PC-3 (cell line): ENCODE results near the gene FGF13. TPM values are rescaled to one million over a fixed set of nuclear protein-coding genes. Genes with fewer than 3 reads are reported as not detected.
A peak's percentile ranks its signal among the peaks of the same experiment; 100 is the strongest.

Experiments
- ATAC-seq: fragments of 200-7000 bp; cut with Tn5 transposase; 2 replicates; pipeline ENCODE4 v1.9.1; 2020; ENCODE audit warnings: mild to moderate bottlenecking, moderate library complexity
- BruUV-seq: library from RNA; stranded (reverse); fragments of 400-500 nt; replicated peaks from 2 replicates; lab custom pipeline; 2021; lab: Mats Ljungman, UMichigan
- CTCF ChIA-PET: fragments of 300-600 bp; sonication (Branson Sonifier 250); formaldehyde crosslinking; loops from one replicate; lab custom pipeline; 2022; ENCODE audit warnings: antibody characterized with exemption; lab: Charles Lee
- POLR2A ChIA-PET: fragments of 300-600 bp; sonication (Branson Sonifier 250); formaldehyde crosslinking; loops from one replicate; lab custom pipeline; 2022; ENCODE audit warnings: antibody characterized with exemption; ENCODE audit not compliant: unreplicated experiment; lab: Charles Lee
- DNase-seq: peaks from one replicate; pipeline ENCODE4 v3.0.0-alpha.2; 2015
- H2AFZ ChIP-seq: fragments of 300-600 bp; sonication (generic); 2 replicates; pipeline ENCODE4 v1.6.0; 2016; ENCODE audit warnings: antibody characterized with exemption, low read length
- H3F3A ChIP-seq: fragments of 300-600 bp; sonication (generic); one replicate; pipeline ENCODE4 v1.6.0; 2017; ENCODE audit warnings: antibody characterized with exemption, low read length, control low read depth, mild to moderate bottlenecking; ENCODE audit not compliant: unreplicated experiment
- H3K27ac ChIP-seq: fragments of 300-600 bp; sonication (generic); 2 replicates; pipeline ENCODE4 v1.5.1; 2016; ENCODE audit warnings: mild to moderate bottlenecking, low read length
- H3K27me3 ChIP-seq: fragments of 300-600 bp; sonication (generic); 2 replicates; pipeline ENCODE4 v1.6.1; 2016; ENCODE audit warnings: low read length, mixed read lengths
- H3K36me3 ChIP-seq: fragments of 300-600 bp; sonication (generic); 2 replicates; pipeline ENCODE4 v1.6.1; 2016; ENCODE audit warnings: low read depth, mixed run types, low read length, mixed read lengths
- H3K4me1 ChIP-seq: fragments of 300-600 bp; sonication (generic); 2 replicates; pipeline ENCODE4 v1.5.1; 2016; ENCODE audit warnings: low read length; ENCODE audit not compliant: insufficient read depth
- H3K4me2 ChIP-seq: fragments of 300-600 bp; sonication (generic); 2 replicates; pipeline ENCODE4 v1.6.0; 2016; ENCODE audit warnings: low read length
- H3K4me3 ChIP-seq: fragments of 300-600 bp; sonication (generic); 2 replicates; pipeline ENCODE4 v1.5.1; 2016; ENCODE audit warnings: mild to moderate bottlenecking, low read length, mixed read lengths
- H3K79me2 ChIP-seq: fragments of 300-600 bp; sonication (generic); 2 replicates; pipeline ENCODE4 v1.6.1; 2017; ENCODE audit warnings: low read length, mixed read lengths
- H3K9ac ChIP-seq: fragments of 300-600 bp; sonication (generic); 2 replicates; pipeline ENCODE4 v1.6.0; 2016; ENCODE audit warnings: mild to moderate bottlenecking, low read length
- H3K9me2 ChIP-seq: fragments of 300-600 bp; sonication (generic); replicated peaks from 2 replicates; pipeline ENCODE4 v1.6.1; 2016; ENCODE audit warnings: mixed run types, low read length, mixed read lengths
- H3K9me3 ChIP-seq: fragments of 300-600 bp; sonication (generic); 2 replicates; pipeline ENCODE4 v1.6.1; 2016; ENCODE audit warnings: low read length, mixed read lengths
- H4K20me1 ChIP-seq: fragments of 300-600 bp; sonication (generic); 2 replicates; pipeline ENCODE4 v1.6.1; 2016; ENCODE audit warnings: low read length, mixed read lengths
- CTCF ChIP-seq: fragments of 300-600 bp; sonication (generic); conservative IDR thresholded peaks from 2 replicates; pipeline ENCODE4 v1.5.1; 2017; ENCODE audit warnings: antibody characterized with exemption, low read depth, mild to moderate bottlenecking, low read length
- EZH2 ChIP-seq: fragments of 300-600 bp; sonication (generic); IDR thresholded peaks from one replicate; pipeline ENCODE4 v1.6.1; 2017; ENCODE audit warnings: antibody characterized with exemption, mild to moderate bottlenecking, low read length; ENCODE audit not compliant: unreplicated experiment
- EZH2phosphoT487 ChIP-seq: fragments of 300-600 bp; sonication (generic); IDR thresholded peaks from 2 replicates; pipeline ENCODE4 v1.6.1; 2018; ENCODE audit warnings: mild to moderate bottlenecking, antibody characterized with exemption, low read length, borderline replicate concordance
- intact Hi-C: fragments of 100-400 bp; cut with micrococcal nuclease; formaldehyde crosslinking; loops from 2 replicates; pipeline ENCODE4 v1.9.0; 2023
- total RNA-seq: library from RNA; depleted of rRNA; stranded (reverse); fragments of >200 nt; gene quantifications from 2 replicates; pipeline ENCODE4 v1.2.3, GENCODE V29; 2014

The FGF13 gene
- total RNA-seq, 1 experiment from 2014 or later, result 0.47 TPM

- H4K20me1 ChIP-seq, result no peaks in the 10 kb centered on the region
- peaks cover 9% of the 10 kb centered on the region; the same call in 1 of the 2 replicates for H3K27me3 ChIP-seq
- H3K36me3 ChIP-seq, result no peaks in the 10 kb centered on the region
- no peak overlapping the region for H2AFZ ChIP-seq
- H3K9me2 ChIP-seq, result no peaks in the 10 kb centered on the region
- intact Hi-C loops, result no loop called here
- H3K27ac ChIP-seq, result no peak overlapping the region
- H3K9me3 ChIP-seq, result no peaks in the 10 kb centered on the region
- CTCF ChIA-PET, result no interaction called here
- H3K9ac ChIP-seq, result no peak overlapping the region
- TF ChIP-seq EZH2, result no peak
- no peak for TF ChIP-seq CTCF
- no peak for TF ChIP-seq EZH2phosphoT487
- no peaks in the 10 kb centered on the region for H3F3A ChIP-seq
- no peak overlapping the region for H3K4me2 ChIP-seq
- H3K79me2 ChIP-seq, result no peaks in the 10 kb centered on the region
- DNase-seq (no peak), ATAC-seq (no peak)
- no peaks in the 10 kb centered on the region for H3K4me1 ChIP-seq
- POLR2A ChIA-PET, result no interaction called here
- H3K4me3 ChIP-seq, result no peak overlapping the region
- BruUV-seq, result no TSS peak
Observed at GRCh38 chrX:138651494-138651893, 60.0 kb downstream of the FGF13 start.

GRCh38 chrX:138648568-138648967 is 62.9 kb downstream of the FGF13 start:
- H3K36me3 ChIP-seq, result no peaks in the 10 kb centered on the region
- H3K27me3 ChIP-seq, result peaks cover 9% of the 10 kb centered on the region; the same call in 1 of the 2 replicates
- POLR2A ChIA-PET, result no interaction called here
- no peak overlapping the region for H3K27ac ChIP-seq
- H3K4me3 ChIP-seq, result no peak overlapping the region
- ATAC-seq (no peak), DNase-seq (no peak)
- H3K79me2 ChIP-seq, result no peaks in the 10 kb centered on the region
- BruUV-seq, result no TSS peak
- no peak overlapping the region for H2AFZ ChIP-seq
- intact Hi-C loops, result no loop called here
- H3K4me2 ChIP-seq, result no peak overlapping the region
- H3K9me2 ChIP-seq, result no peaks in the 10 kb centered on the region
- no peaks in the 10 kb centered on the region for H4K20me1 ChIP-seq
- TF ChIP-seq EZH2 (no peak), EZH2phosphoT487 (no peak), CTCF (no peak)
- H3F3A ChIP-seq, result no peaks in the 10 kb centered on the region
- CTCF ChIA-PET, result no interaction called here
- no peaks in the 10 kb centered on the region for H3K9me3 ChIP-seq
- no peaks in the 10 kb centered on the region for H3K4me1 ChIP-seq
- H3K9ac ChIP-seq, result no peak overlapping the region

DNA sequence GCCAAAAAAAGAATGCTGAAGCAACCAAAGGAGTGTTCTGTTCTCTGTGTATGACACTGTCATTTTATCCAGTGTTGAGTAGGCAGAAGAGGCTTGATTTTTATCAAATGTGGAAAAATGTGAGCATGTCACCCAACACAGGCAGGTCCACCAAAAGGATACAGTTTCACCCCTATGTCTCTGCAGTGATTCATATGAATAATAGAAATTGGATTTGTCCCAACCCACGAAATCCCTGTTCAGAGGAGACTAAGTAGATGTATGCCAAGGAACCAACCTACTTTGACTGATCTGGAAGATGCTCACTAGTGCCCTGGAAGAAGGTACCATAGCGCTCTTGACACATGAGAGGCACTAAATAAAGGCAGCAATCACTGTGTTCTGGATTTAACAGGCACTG is 72.5 kb downstream of the FGF13 start:
- no TSS peak for BruUV-seq

More for the DNA sequence above, 72.5 kb downstream of the FGF13 start:
- no peak overlapping the region for H3K4me2 ChIP-seq
- no peak overlapping the region for H3K9ac ChIP-seq
- no peak for TF ChIP-seq CTCF
- TF ChIP-seq EZH2phosphoT487, result no peak
- TF ChIP-seq EZH2, result no peak
- ChIA-PET POLR2A (no interaction called here), CTCF (no interaction called here)
- no peaks in the 10 kb centered on the region for H4K20me1 ChIP-seq
- H3K4me1 ChIP-seq, result no peaks in the 10 kb centered on the region
- intact Hi-C loops, result no loop called here
- peaks cover 5% of the 10 kb centered on the region; the same call in 1 of the 2 replicates for H3K27me3 ChIP-seq
- no peaks in the 10 kb centered on the region for H3K9me2 ChIP-seq
- H3K79me2 ChIP-seq, result no peaks in the 10 kb centered on the region
- H3K9me3 ChIP-seq, result no peaks in the 10 kb centered on the region
- DNase-seq (peak; percentile 2), ATAC-seq (no peak)
- no peak overlapping the region for H2AFZ ChIP-seq
- no peak overlapping the region for H3K27ac ChIP-seq
- no peaks in the 10 kb centered on the region for H3K36me3 ChIP-seq
- no peak overlapping the region for H3K4me3 ChIP-seq
- H3F3A ChIP-seq, result no peaks in the 10 kb centered on the region
